Gastrocnemius medialis (tissue), 4 donors: ENCODE measurements around the gene KCNQ1.

ENCODE experiments used
- CTCF ChIP-seq, 5 experiments: fragments of 450-650 bp in 3 of 5; fragments of 200-600 bp in 2 of 5; sonication (generic) in 2 of 5; IDR thresholded peaks in 4 of 5; conservative IDR thresholded peaks in 1 of 5; 1 replicate in 4 of 5; 2 replicates in 1 of 5; pipeline ENCODE4 v1.5.1; 2016 to 2019; ENCODE audit warnings: antibody characterized with exemption in 5 of 5, mild to moderate bottlenecking in 3 of 5, moderate library complexity in 3 of 5
- POLR2A ChIP-seq, 2 donors: fragments of 450-650 bp; IDR thresholded peaks; one replicate each; pipeline ENCODE4 v1.6.1; 2017; ENCODE audit warnings: antibody characterized with exemption in 2 of 2, mild to moderate bottlenecking in 2 of 2, moderate library complexity in 2 of 2

GRCh38 chr11:2461956-2462542 is 17.2 kb downstream of the KCNQ1 start:
- no peak for TF ChIP-seq CTCF (IDR thresholded peaks at IDR 0.05 in 4 of 5, conservative IDR thresholded peaks at IDR 0.05 in 1 of 5)
- no peak for TF ChIP-seq POLR2A (IDR thresholded peaks at IDR 0.05)
